Measurements from ENCODE around the gene KCTD18.

KCTD18 gene

DNA sequence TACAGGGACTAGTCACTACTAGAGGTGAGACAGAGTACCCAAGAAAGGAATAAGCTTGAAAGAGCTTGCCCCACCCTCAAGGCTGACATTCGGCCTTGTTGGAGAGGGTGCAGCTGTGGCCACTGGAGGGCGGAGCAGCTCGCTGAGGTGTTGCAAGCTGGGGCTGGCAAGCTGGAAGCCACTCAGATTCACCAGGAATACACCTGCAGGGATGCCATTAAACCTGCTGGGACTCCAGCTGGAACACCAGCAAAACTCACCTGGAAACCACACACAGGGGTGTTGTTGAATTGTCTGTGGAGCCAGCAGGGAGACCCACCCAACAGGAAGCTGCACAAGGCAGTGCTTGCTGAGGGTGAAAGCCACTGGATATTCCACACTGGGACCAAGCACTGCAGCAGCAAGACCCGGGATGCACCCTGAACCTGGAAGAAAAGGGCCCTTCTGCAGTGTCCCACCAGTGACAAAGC lies 26.1 kb downstream of the KCTD18 start:
- peak; percentile 36 for DNase-seq

DNA sequence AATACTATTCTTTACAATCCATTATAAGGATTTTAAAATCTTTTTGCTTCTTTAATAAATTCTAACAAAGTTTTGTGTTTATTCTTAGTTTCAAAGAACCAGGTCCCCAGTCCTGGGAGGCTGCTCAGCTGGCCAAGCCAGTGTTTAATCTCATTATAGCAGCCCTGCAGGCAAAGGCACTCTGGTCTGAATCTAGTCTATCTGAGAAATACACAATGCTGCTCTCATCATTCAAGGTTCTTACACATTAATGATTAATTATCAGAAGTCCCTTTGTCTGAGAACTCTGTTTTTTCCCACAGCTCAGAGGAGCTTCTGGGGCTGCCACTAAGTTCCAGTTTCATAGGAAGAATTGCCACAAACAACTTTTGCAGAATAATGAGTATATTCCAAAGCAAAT lies 27.7 kb downstream of the KCTD18 start:
- no peak for DNase-seq

DNA sequence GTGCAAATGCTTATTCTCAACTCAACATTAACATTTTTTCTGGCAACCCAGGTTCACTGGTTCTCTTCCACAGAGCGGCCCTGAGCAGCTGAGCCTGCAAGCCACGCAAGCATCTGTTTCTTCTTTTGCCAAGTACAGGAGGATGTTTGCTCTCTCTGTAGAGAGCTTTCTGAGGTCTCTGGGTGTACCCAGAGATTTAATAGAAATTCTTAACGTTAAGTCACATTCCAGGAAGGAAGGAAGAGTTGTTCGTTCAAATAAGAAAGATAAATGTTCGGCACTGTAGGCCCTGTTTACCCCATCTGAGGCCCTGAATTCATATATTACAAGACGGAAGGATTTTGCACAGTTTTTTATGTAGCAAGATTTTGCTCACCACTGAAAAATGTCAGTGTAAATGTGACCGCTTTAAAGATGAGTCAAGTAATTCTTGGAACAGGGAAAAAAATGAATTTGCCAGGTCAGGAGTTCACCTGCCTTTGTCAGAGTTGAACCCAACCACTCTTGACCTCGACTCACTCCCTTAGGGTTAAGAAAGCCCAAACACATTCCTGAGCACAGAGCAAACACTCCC lies 30.1 kb downstream of the KCTD18 start:
- DNase-seq: no peak

DNA sequence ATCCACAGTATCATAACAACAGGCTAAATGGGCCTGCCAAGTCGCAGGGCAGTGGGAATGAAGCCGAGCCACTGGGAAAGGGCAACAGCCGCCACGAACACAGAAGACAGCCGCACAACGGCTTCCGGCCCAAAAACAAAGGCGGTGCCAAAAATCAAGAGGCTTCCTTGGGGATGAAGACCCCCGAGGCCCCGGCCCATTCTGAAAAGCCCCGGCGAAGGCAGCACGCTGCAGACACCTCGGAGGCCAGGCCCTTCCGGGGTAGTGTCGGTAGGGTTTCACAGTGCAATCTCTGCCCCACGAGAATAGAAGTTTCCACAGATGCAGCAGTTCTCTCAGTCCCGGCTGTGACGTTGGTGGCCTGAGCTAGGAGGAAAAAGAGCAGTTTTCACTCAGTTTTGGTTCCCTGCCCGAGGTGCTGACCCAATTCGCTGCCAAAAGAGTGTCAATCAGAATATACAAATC lies 32.2 kb downstream of the KCTD18 start:
- no peak for DNase-seq

DNA sequence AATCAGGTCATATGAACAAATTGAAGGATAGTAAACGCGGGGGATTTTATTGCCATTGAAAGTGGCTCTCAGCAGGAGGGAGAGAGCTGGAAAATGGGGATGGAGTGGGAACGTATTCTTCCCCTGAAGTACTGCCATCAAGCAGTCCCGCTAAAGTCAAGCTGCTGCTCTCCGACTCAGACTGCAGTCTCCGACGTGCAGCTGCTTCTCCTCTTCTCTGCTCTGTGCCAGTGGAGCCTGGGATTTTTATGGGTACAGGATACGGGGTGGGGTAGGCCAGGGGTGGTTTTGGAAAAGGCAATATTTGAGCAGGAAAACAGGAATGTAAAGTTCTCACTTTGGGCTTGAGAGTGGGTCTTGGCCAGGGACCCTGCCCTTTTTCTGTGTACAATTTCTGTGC lies 33.0 kb downstream of the KCTD18 start:
- no peak for DNase-seq

DNA sequence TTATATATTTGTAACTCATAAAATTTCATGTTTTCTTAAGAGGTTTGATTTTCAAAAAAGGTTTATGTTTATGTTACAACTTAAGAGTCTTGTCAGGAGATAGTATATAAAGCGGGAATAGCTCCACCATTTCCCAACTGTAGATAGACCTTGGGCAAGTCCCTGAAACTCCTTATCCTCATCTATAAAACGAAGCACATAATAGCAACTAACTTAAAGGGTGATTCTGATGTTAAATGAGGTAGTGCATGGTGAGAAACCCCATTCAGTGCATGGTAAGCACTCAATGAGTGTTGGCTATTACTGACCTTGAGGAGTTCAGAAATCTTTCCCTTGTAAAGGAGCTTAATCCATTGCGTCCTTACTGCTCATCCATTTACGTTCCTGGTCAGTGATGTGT lies 34.1 kb downstream of the KCTD18 start:
- no peak for DNase-seq

DNA sequence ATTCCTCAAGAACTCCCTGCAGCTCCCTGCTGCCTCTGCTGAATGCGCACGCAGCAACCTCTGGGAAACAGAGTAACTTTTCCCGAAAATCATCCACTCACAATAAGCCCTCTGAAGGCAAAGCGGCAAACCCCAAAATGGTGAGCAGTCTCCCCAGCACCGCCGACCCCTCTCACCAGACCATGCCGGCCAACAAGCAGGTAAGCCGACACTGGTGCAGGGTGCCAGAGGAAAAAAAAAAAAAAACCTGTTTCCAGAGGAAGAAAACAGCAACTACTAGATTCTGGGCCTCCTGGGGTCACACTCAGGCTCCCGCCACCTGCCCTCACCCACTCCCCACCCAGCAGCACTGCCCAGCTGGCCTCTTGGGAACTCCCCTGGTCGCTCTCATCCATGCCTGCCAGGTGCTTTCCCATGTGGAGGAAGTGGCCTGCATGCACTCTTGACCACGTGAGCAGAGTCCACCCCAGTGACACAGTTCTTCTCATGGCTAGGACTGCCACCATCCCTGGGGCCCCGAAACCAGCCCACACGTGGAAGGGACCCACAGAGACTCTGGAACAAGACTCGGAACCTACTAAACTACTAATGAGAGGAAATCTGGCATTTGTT lies 36.9 kb downstream of the KCTD18 start:
- DNase-seq: no peak

DNA sequence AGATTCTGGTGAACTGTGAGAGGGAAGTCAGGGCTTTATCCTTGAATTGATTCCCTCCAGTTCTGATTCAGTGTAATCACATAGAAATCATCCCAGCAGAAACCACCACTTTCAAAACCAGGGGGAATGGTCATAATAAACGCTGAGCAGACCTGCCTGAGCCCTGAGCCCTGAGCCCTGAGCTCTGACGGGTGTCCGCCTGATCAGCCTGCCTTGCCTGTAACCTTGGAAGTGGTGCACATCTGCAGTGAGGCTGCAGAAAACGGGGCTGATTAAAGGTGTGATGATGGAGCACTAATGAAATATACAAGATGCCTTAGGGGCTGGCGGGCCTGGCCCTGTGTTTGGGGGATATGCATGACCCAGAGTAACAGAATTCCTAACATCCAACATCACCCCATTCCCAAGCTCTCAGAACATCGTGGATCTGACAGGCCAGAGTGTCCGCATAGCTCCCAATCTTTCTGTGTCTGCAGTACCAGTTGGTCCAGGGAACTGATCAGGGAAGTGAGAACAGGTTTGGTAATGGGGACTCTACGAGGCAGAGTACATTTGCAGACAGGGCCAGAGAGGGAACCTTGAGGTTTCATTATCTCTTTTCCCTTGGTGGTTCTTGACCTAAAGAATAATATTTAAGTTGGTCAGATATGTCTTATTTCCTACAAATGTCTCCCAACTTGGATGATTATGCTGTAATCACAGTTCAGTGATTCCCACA lies 37.8 kb downstream of the KCTD18 start:
- DNase-seq: no peak

DNA sequence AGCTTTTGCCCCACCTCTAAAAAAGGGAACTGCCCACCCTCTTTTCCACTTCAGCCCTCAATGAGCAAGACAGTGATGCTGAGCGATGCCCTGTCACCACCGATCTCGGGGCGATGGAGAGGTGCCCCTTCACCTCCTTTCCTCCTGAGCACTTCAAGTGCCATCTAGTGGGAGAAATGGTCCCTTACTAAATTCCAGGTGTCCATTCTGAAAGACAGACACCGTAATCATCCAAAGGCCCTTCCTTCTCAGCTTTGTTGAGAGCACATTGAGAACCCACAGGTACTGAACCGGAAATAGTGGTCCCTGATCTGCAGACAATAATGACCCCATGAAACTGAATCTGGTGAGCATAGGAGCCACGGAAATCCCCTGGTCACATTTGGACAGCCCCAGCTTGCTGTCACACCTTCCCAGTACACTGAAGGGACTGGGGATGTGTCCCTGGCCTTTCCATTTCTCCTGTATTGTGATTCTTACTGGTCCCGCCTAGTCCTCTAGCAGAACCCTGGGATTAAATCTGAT lies 38.5 kb downstream of the KCTD18 start:
- peak; percentile 25 for DNase-seq

DNA sequence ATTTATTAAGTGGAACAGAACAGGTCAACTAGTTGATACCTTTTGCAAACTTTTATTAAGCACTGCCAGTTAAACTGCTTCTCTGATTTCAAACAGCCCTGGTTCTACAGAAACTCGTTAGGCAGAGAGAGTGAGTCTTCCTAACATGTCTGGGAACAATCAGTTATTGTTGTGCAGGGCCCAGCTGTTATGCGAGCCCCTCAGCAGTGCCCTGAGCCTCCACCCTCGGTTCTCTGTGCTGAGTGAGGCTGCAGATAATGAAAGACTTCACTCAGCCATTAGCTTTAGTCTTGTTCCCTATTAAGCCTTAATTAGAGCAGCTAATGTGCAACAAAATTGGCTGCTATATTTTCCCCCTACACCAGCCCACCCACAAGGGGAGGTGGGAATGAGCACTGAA lies 39.6 kb downstream of the KCTD18 start:
- peak; percentile 78 for DNase-seq

DNA sequence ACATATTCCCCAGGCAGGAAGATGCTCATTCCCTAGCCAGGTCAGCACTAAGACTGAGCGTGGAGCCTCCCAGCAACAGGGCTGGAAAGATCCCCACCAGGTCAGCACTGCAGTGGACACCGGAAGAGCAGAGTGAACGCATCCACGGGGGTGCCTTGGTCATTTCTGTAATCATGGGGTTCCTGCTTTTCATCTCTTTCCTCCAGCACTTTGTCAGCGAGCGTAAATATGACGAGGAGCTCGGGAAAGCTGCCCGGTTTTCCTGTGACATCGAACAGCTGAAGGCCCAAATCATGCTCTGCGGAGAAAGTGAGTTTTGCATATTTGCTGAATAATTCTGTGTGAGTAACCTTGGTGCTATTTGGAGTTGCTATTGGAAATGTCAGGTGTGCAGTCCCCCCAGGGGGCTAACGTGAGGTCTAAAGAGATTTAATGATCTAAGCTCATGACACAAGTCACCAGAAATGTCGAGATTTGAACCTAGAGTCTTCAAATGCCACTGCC lies 40.1 kb downstream of the KCTD18 start:
- peak; percentile 77 for DNase-seq

DNA sequence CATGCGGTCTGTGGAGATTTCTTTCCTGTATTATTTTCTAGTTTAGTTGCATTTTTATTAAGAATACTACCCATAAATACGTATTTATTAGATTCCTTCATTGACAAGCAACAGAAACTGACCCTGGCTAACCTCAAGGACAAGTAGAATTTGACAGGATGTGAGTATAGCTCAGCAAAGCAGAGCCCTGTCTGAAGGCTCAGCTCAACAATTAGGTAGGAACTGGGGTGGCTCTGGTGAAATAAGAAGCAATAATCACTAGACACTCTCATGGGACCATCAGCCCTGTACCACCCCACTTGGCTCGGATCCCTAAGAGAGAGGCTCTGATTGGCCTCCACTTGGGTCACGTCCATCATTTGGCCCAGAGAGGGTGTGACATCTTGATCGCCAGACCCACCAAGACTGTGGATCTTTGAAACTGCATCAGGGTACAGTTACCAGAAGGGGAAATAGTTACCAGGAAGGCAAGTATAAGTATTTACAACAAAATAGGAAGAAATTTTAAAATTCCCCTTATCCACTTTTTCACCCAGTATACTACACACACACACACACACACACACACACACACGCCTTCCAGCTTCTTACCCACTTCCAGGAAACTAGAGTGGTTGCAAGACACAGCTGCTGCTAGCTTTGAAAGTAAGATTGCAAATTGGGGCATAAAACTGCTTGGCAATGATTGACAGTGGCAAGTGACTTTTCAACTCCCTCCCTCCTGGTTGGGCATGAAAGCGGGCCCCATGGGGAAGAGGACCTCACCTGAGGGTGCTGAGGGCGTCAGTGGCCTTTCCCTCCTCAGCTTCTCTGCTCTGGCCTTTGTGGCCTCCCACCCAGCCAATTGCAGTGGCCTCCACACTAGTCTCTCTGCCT lies 41.8 kb downstream of the KCTD18 start:
- DNase-seq: no peak

DNA sequence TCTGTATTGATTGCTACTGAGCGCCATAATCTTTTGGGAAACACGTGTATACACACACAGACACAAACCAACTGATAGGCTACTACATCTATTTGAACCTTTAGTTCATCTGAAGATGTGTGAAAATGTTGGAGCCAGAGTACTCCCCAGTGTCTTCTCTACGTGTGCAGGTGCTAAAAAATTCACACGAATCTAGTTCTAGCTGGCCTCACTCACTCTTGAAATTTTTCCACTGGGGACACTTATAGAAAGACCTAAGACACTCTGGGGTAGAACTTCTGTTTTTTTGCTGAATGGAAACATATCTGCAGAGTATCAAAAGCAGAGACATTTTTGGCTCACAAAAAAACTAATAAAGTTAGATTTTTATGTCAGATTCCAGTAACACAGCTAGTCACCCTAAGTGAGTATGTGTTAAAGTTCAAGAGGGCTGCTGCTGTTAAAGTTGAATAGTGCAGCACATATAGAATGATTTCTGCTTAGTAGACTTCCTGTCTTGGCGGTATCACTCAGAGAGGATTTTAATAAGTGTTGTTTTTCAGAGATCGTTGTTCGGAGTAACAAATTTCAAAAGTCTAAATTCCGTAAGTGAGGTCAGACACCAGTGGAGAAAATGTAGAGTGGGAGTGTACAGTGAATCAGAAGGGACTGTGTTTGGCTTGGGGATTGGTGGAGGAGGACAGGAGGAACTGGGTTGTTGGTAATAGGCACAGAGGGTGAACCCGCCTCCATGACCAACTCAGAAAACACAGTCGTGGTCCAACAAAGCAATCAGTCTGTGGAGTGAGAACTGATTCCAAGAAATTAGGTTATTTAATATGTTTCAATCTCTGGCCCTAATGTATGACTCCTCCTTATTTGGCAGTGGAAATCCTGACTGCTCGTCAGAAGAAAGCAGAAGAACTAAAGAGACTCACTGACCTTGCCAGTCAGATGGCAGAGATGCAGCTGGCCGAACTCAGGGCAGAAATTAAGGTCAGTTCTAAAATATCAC lies 43.1 kb downstream of the KCTD18 start:
- no peak for DNase-seq

DNA sequence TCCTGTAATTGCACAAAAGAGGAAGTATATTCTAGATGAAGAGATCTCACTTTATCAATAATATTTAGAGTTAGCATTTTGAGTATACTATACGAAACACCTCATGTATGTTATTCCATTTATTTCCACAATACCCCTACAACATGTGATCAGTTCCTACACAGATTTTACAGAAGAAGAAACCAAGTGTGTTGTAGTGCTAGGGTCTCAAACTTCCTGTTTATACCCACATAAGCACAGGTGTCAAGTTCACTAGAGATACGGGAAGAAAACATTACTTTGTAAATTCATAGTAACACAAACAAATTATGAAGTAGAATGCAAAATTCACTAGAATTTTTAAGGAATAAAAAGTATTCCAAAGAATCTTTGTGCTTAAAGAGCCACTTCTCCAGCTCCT lies 46.4 kb downstream of the KCTD18 start:
- no peak for DNase-seq

DNA sequence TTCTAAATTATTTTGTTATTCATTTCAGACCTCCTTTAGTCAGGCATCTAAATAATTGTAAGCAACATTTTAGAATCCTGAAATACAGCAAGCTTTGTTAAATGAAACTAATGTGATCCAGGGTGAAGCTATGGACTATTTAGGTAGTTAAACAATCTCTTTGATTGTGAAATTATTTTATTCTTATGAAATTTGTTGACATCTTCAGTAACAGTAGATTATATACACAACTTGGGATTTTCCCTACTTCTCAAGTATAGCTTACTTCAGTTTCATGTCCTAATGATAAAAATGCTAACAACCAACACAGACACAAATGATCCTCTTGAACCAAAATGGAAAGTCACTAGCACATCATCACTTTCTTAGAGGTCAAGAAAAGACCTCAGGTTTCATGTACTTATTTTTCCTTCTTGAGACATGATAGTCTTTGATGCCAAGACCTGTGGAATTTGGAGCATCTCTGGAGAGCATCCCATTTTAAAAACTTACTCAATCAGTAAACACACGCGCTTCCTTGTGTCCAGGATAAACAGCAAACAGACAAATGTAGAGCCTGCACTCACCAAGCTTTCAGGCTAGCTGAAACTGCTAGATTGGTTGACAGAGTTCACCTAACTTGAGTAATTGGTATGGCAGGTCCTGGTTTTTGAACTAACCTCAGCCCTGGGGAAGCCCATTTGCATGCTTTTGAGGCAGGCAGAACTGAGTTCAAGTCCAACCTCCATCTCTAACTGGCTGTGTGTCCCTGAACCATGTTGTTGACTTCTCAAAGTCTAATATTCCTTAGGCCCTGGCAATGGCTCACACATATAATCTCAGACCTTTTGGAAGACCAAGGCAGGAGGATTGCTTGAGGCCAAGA lies 47.8 kb downstream of the KCTD18 start:
- DNase-seq: no peak

DNA sequence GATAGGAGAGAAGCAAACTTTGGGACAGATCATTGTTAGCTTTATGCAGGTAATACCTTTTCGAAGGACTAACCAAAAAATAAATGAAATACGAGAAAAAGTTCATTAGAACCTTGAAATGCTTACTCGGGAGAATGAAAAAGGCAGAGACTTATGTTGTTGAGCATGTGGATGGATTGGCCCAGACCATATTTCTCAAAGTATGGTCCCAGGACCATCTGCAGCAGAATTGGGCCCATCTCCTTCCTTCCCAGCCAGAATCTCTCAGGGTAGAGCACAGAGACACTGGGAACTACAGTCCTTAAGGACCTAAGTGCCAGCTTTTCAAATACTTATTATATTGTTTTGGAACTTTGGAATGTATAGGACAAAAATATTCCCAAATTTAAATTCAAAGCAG lies 50.8 kb downstream of the KCTD18 start:
- DNase-seq: no peak

DNA sequence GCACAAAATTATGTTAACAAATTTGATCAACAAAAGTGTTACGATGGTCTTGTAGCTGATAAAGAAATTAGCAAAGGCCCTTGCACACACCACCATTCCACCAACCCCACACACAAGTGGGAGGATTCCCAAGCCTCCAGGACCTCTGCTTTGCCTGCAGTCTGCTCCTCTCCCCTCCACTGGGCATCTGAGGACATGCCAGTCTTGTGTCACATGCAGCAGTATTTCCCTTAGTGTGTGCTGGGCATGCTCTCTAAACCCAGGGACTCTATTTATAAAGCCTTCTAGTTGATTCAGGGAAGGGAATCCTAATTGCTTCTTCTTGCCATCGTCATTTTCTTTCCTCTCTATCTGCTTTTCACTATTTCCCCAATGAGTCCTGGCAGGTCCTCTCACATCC lies 53.3 kb downstream of the KCTD18 start:
- DNase-seq: no peak

DNA sequence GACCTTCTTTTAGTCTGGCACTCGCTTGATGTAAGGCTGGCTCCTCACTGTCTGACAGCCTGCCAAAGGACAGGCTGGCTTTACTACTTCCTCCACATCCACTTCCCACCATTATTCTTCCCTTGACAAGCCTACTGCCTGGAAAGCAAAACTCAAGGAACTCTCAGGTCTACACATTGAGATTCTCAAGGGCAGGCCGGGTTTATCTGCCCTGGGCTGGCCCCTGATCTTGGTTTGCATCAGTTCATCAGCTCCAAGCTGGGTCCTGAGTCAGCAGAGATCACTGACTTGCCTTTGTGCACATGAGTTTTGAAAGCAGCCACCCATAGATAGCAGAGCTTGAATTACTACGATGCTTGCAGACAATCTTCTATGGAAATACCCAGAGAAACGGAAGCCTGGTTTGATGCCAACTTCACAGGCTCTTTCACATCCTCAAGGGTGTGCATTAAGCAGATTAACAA lies 53.9 kb downstream of the KCTD18 start:
- DNase-seq: no peak

DNA sequence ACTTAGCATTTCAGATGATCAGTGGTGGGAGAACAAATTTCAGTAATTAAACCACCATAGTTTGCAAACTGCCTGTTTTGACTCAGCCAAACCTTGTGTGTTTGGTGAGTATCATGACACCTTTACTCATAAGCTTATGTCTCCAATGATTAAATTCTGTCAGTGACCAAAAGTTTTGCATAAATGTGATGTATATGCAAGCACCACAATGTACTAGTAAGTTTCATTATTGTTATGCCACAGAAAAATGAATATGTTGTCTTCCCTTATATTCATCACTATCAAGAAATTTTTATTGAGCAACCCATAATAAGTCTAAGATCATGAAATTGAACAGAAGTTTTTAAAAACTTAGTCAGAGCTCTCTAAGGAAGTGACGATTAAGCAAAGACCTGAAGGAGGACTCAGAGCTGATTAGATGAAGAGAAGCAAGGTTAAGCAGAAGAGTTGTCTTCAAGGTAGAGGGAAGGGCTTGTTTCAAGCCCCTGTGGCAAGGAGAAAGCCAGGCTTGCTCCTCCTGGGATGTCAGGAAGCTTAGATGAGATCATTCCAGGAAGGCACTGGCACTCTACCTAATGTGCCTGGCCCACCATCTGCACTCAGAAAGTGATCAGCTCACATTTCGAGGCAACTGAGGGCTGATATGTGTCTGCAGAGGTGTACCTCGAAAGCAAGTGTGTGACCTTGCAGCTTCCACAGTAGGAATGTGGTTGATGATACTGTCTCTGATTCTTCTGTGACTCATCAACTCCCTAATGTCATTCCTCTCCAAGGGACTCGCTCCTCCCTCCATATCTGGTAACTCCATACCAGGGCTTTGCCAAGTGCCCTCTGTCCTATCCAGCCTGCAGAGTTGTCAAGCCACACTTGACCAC lies 54.7 kb downstream of the KCTD18 start:
- peak; percentile 15 for DNase-seq

Measured in NCI-H526 treated with DMSO at 0.1 percent for 48 hours (cell line).